Dendritic cell treated with granulocyte-macrophage colony-stimulating factor and Interleukin-4, amounts not matched to agents 40 ng/mL and 50 ng/mL, for 4 days (primary cell): ENCODE data around the gene RAD51AP1.

Experiments
- H3K27ac Mint-ChIP-seq: one replicate; pipeline ENCODE4 v1.8.0; 2022; ENCODE audit warnings: mild to moderate bottlenecking, mixed read lengths
- H3K27me3 Mint-ChIP-seq: one replicate; pipeline ENCODE4 v1.8.0; 2022; ENCODE audit warnings: mild to moderate bottlenecking, mixed read lengths
- H3K36me3 Mint-ChIP-seq: one replicate; pipeline ENCODE4 v1.8.0; 2022; ENCODE audit warnings: low read depth, mixed read lengths
- H3K4me1 Mint-ChIP-seq: one replicate; pipeline ENCODE4 v1.8.0; 2022; ENCODE audit warnings: low read depth, mixed read lengths
- H3K4me3 Mint-ChIP-seq: one replicate; pipeline ENCODE4 v1.8.0; 2022; ENCODE audit warnings: mild to moderate bottlenecking, moderate library complexity, mixed read lengths
- H3K9me3 Mint-ChIP-seq: one replicate; pipeline ENCODE4 v1.8.0; 2022; ENCODE audit warnings: mixed read lengths
- intact Hi-C: fragments of 100-400 bp; cut with micrococcal nuclease; formaldehyde crosslinking; loops from one replicate; pipeline ENCODE4 v1.15.0; 2022

Gene RAD51AP1

DNA sequence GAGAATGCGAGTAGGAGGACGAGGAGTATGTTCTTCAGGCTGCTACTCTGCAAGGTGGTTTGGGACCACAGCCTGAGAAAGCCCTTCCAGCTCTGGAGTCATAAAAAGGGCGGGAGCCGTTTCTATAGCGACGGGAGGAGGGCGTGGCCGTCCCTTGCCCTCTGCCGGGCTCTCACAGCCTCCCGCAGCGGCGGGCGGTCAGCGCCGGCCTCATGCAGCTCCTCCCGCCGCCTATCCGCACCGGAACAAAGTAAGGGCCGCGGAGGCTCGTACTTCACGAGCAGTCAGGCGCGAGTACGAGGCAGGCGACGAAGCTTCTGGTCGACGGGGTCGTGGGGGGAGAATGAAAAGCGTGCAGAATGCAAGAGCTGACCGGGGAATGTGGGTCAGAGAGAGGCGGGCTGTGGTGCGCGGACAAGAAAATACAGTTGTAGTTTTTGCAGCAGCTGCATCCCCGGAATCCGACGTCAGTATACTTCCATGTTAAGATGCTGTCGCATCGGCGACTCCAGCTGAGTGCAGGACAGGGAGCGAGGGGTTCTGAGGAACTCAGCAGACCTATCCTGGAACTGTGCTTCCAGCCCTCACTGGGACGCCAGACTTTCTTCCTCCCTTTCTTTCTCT is 23.5 kb downstream of the RAD51AP1 start, which contains the start of gene DYRK4:
Gene DYRK4 (plus strand): TSS at position 175 of the 624 bp plus-strand sequence. CDS start 38 bp downstream, at position 213.
- Mint-ChIP-seq H3K36me3 (no peaks in the 10 kb centered on the region), H3K27ac (peak within 1 kb of the TSS; percentile 90), H3K27me3 (peaks cover 6% of the 10 kb centered on the region), H3K9me3 (no peaks in the 10 kb centered on the region), H3K4me3 (peak within 1 kb of the TSS; percentile 78), H3K4me1 (peaks cover 51% of the 10 kb centered on the region)
- intact Hi-C loops = no loop called here

GRCh38 chr12:4563336-4563735 is 24.6 kb downstream of the RAD51AP1 start:
- intact Hi-C loops = no loop called here

GRCh38 chr12:4564818-4565217 is 26.1 kb downstream of the RAD51AP1 start:
- Mint-ChIP-seq H3K4me3 (peak overlapping the region; percentile 53), H3K4me1 (peaks cover 62% of the 10 kb centered on the region), H3K9me3 (no peaks in the 10 kb centered on the region), H3K27me3 (peaks cover 6% of the 10 kb centered on the region), H3K36me3 (no peaks in the 10 kb centered on the region), H3K27ac (peak overlapping the region; percentile 79)
- intact Hi-C loops = no loop called here

More at GRCh38 chr12:4563336-4563735, 24.6 kb downstream of the RAD51AP1 start:
- Mint-ChIP-seq H3K36me3 (no peaks in the 10 kb centered on the region), H3K4me1 (peaks cover 58% of the 10 kb centered on the region), H3K27me3 (peaks cover 6% of the 10 kb centered on the region), H3K27ac (peak overlapping the region; percentile 17), H3K4me3 (no peak overlapping the region), H3K9me3 (no peaks in the 10 kb centered on the region)

GRCh38 chr12:4566474-4566873 is 27.8 kb downstream of the RAD51AP1 start:
- H3K27me3 Mint-ChIP-seq = peaks cover 7% of the 10 kb centered on the region
- peaks cover 62% of the 10 kb centered on the region for H3K4me1 Mint-ChIP-seq
- no peaks in the 10 kb centered on the region for H3K36me3 Mint-ChIP-seq
- intact Hi-C loops = no loop called here
- no peaks in the 10 kb centered on the region for H3K9me3 Mint-ChIP-seq
- peak overlapping the region; percentile 79 for H3K27ac Mint-ChIP-seq
- peak overlapping the region; percentile 2 for H3K4me3 Mint-ChIP-seq

GRCh38 chr12:4567073-4567881 is 28.6 kb downstream of the RAD51AP1 start:
- no peaks in the 10 kb centered on the region for H3K9me3 Mint-ChIP-seq
- H3K4me1 Mint-ChIP-seq = peaks cover 55% of the 10 kb centered on the region
- peak overlapping the region; percentile 79 for H3K27ac Mint-ChIP-seq
- peaks cover 4% of the 10 kb centered on the region for H3K27me3 Mint-ChIP-seq
- peak overlapping the region; percentile 57 for H3K4me3 Mint-ChIP-seq
- intact Hi-C loops = no loop called here
- no peaks in the 10 kb centered on the region for H3K36me3 Mint-ChIP-seq

DNA sequence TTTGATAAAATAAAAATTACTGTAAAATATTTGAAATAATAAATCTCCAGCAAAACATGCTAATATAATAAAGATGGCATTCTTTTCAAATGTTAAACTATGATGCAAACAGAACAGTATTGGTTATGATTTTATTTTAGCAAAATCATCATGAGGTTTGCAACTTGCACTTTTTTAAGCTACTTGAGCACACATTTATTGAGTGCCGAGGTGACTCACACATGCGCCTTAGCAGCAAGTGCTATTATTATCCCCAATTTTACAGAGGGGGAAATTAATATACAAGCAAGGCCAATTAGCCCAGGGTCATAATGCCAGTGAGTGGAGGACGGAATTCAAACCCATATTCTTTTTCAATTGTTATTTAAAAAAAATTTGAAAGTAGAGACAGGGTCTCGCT is 30.6 kb downstream of the RAD51AP1 start:
- no peak overlapping the region for H3K4me3 Mint-ChIP-seq
- H3K36me3 Mint-ChIP-seq = no peaks in the 10 kb centered on the region
- intact Hi-C loops = no loop called here
- H3K9me3 Mint-ChIP-seq = no peaks in the 10 kb centered on the region
- no peak overlapping the region for H3K27ac Mint-ChIP-seq
- peaks cover 1% of the 10 kb centered on the region for H3K27me3 Mint-ChIP-seq
- peaks cover 38% of the 10 kb centered on the region for H3K4me1 Mint-ChIP-seq

DNA sequence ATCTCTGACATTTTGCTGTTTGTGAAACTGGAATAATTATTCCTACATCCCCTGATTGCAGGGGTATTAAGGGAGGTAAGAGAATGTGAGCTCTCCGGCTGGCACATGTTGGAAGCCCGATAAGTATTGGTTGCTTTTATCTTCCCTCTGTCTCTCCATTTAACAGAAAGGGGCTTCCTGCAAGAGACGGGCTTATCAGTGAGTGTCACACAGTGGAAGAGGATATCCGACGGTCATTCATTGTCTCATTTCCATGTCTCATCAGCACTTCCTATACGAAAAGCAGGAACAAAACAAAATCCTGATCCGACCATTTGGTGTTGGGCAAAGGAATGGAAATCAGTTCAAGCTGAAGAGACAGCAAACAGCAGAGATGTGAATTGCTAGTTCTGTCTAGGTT is 34.0 kb downstream of the RAD51AP1 start:
- Mint-ChIP-seq H3K9me3 (no peaks in the 10 kb centered on the region), H3K36me3 (no peaks in the 10 kb centered on the region), H3K4me1 (peaks cover 11% of the 10 kb centered on the region), H3K4me3 (no peak overlapping the region), H3K27ac (no peak overlapping the region), H3K27me3 (peaks cover 1% of the 10 kb centered on the region)
- intact Hi-C loops = no loop called here

DNA sequence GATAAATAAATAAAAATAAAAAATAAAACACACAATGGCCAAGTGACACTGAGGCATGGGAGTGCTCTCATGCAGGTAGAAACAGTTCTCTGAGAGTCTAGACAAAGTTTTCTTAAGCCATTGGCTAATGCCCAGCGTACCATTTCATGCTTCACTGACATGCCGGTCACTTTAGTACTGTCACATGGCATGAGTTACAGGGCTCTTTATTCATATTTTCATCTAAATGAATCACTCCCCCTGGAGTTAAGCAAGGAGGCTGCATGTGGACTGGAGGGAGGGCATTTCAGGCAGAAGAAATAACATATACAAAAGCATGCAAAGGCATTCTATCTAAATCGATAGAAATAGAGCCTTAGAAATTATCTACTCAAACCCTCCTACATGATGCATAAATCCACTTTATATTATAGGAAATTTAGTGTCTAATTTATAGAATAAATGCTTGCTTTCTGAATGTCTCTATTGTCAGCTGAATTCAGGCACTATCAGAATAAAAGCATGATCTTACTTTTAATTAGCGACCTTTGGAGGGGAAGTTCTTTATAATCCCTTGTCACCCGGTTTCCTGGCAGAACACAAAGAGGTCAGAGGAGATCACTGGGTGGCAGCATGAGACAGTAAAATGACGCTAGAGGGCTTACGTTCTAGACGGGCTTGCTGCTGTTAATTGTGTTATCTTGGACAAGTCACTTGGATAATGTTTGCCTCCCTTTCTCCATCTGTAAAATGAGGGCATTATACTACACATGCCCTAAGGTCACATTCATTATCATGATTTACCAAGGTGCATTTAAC is 40.8 kb downstream of the RAD51AP1 start:
- Mint-ChIP-seq H3K4me3 (no peak overlapping the region), H3K27me3 (peaks cover 11% of the 10 kb centered on the region), H3K36me3 (no peaks in the 10 kb centered on the region), H3K27ac (peak overlapping the region; percentile 25), H3K9me3 (no peaks in the 10 kb centered on the region), H3K4me1 (no peaks in the 10 kb centered on the region)
- intact Hi-C loops = loop anchor here (1.0 kb wide), 1 partner anchor 179 kb away; no protein-coding TSS in a partner anchor

DNA sequence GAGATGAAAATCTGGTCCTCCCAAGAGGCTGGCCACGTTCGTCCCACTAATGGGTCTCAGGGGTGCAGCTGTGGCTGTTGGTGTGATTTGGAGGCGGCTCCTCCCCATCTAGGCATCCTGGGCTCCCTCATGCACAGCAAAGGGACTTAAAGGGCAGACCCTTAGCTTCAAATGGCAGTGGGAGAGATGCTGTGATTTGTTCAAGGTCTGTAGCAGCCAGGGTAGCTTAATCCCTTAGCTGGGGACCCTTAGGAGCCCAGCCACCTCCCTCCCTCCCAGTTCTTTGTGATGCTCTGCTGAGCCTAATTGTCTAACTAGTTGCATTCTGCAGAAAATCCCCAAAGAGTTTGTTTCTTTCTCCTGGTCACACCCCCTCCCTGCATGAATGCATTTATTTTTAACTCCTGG is 41.6 kb downstream of the RAD51AP1 start:
- Mint-ChIP-seq H3K27me3 (peaks cover 11% of the 10 kb centered on the region), H3K4me1 (no peaks in the 10 kb centered on the region), H3K4me3 (no peak overlapping the region), H3K36me3 (no peaks in the 10 kb centered on the region), H3K9me3 (no peaks in the 10 kb centered on the region), H3K27ac (peak overlapping the region; percentile 25)
- intact Hi-C loops = no loop called here

DNA sequence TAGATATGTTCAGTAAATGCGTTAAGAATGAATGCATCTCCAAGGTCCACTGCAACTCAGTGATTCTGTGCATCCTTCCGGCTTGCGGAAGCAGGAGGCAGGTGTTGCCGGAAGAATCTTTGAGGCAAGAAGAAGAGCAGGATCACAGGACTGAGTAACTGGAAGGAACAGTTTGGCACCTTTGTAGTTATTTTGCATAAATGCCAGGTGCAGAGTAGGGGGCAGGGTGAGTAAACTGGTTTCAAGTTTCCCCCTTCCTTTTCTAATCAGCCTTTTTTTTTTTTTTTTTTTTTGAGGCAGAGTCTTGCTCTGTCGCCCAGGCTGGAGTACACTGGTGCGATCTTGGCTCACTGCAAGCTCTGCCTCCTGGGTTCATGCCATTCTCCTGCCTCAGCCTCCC is 45.6 kb downstream of the RAD51AP1 start:
- Mint-ChIP-seq H3K27me3 (peaks cover 11% of the 10 kb centered on the region), H3K4me1 (no peaks in the 10 kb centered on the region), H3K36me3 (no peaks in the 10 kb centered on the region), H3K4me3 (no peak overlapping the region), H3K9me3 (no peaks in the 10 kb centered on the region), H3K27ac (no peak overlapping the region)
- intact Hi-C loops = no loop called here

DNA sequence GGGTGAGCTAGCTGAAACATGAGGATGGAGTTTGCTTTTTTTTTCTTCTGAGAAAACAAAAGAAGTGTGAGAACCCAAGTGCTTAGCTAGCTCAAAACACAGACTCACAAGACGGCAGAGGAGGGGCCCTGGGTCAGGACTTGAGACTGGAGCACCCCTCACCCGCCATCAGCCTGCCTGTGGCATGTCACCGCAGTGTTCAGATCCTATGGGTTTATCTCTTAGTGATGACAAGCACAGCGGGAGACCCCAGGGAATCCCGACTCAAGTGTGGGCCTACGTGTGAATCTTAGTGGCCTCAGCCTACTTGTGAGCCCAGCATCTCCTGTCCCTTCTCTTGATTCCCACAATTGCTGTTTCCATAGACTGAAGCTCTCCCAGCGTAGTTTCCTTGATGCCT is 46.2 kb downstream of the RAD51AP1 start:
- Mint-ChIP-seq H3K4me1 (no peaks in the 10 kb centered on the region), H3K4me3 (no peak overlapping the region), H3K27ac (no peak overlapping the region), H3K36me3 (no peaks in the 10 kb centered on the region), H3K27me3 (peaks cover 11% of the 10 kb centered on the region), H3K9me3 (no peaks in the 10 kb centered on the region)
- intact Hi-C loops = no loop called here

GRCh38 chr12:4586500-4586899 is 47.8 kb downstream of the RAD51AP1 start:
- Mint-ChIP-seq H3K27ac (no peak overlapping the region), H3K36me3 (no peaks in the 10 kb centered on the region), H3K4me1 (no peaks in the 10 kb centered on the region), H3K9me3 (no peaks in the 10 kb centered on the region), H3K4me3 (no peak overlapping the region), H3K27me3 (peaks cover 8% of the 10 kb centered on the region)
- intact Hi-C loops = no loop called here

DNA sequence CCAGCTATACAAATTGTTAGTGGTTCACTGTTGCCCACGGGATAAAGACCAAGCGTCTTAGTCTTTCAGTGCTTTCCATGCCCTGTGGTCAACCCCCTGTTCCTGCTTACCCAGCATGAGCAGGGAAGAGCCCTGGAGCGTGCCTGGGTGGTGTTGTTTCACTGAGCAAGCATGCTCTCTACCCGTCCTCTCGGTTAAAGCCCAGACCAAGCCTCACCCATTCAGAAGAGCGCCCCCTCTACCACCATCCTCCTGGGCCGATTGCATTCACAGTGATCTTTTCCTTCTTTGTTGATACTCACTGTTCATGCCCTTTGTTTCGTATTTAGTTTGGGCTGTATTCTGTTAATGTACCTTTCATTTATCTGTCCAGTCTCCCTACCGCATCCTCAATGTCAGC is 48.4 kb downstream of the RAD51AP1 start:
- Mint-ChIP-seq H3K27ac (no peak overlapping the region), H3K27me3 (peaks cover 7% of the 10 kb centered on the region), H3K9me3 (no peaks in the 10 kb centered on the region), H3K36me3 (no peaks in the 10 kb centered on the region), H3K4me3 (no peak overlapping the region), H3K4me1 (no peaks in the 10 kb centered on the region)
- intact Hi-C loops = no loop called here

- intact Hi-C loops = no loop called here
- no peaks in the 10 kb centered on the region for H3K36me3 Mint-ChIP-seq
- H3K4me3 Mint-ChIP-seq = no peak overlapping the region
- H3K27me3 Mint-ChIP-seq = peaks cover under 1% of the 10 kb centered on the region
- no peak overlapping the region for H3K27ac Mint-ChIP-seq
- H3K4me1 Mint-ChIP-seq = no peaks in the 10 kb centered on the region
- no peaks in the 10 kb centered on the region for H3K9me3 Mint-ChIP-seq
Observed at GRCh38 chr12:4588916-4589315, 50.2 kb downstream of the RAD51AP1 start.
